ENCODE data around the gene FAIM2. TPM values are rescaled to one million over a fixed set of nuclear protein-coding genes. Genes with fewer than 3 reads are reported as not detected.
A peak's percentile ranks its signal among the peaks of the same experiment; 100 is the strongest.
"Not testable (repeated sequence)": the region's sequence is repeated elsewhere in the genome, so short reads cannot be mapped to it uniquely, and the experiment has no call there.

The FAIM2 gene
- total and polyA plus RNA-seq, 3 experiments from 2014 or later, result 0.39 to 0.72 (median 0.44) TPM

GRCh38 chr12:49882248-49882850, 21.4 kb downstream of the FAIM2 start:
- CTCF ChIA-PET, result interaction anchor here (1.9 kb wide), 1 partner anchor 15 kb away, joined by 6 read pairs; no protein-coding TSS in a partner anchor
- no peaks in the 10 kb centered on the region for H3K4me1 Mint-ChIP-seq
- Histone ChIP-seq H3K4me1 (ENCODE audit: insufficient read depth, low read length) (no peaks in the 10 kb centered on the region), H3K9me3 (ENCODE audit: low read length) (no peaks in the 10 kb centered on the region), H3K36me3 (ENCODE audit: insufficient read depth, low read length) (no peaks in the 10 kb centered on the region), H3K27ac (ENCODE audit: low read depth, low read length) (no peak overlapping the region), H3K4me3 (ENCODE audit: low read length) (no peak overlapping the region), H3K27me3 (ENCODE audit: insufficient read depth, low read length, poor library complexity, severe bottlenecking) (no peaks in the 10 kb centered on the region)
- H3K27me3 Mint-ChIP-seq, result peaks cover 6 to 19% of the 10 kb centered on the region in 2 donors
- no peak overlapping the region for H3K27ac Mint-ChIP-seq
- no peaks in the 10 kb centered on the region for H3K36me3 Mint-ChIP-seq
- no peak overlapping the region for H3K4me3 Mint-ChIP-seq
- POLR2A ChIA-PET, result no interaction called here
- H3K9me3 Mint-ChIP-seq, result no peaks in the 10 kb centered on the region
- no peak for DNase-seq

- Histone ChIP-seq H3K27me3 (ENCODE audit: insufficient read depth, low read length, poor library complexity, severe bottlenecking) (no peaks in the 10 kb centered on the region), H3K4me3 (ENCODE audit: low read length) (no peak overlapping the region), H3K27ac (ENCODE audit: low read depth, low read length) (no peak overlapping the region), H3K9me3 (ENCODE audit: low read length) (no peaks in the 10 kb centered on the region), H3K4me1 (ENCODE audit: insufficient read depth, low read length) (no peaks in the 10 kb centered on the region), H3K36me3 (ENCODE audit: insufficient read depth, low read length) (no peaks in the 10 kb centered on the region)
- CTCF ChIA-PET, result interaction anchor here (1.9 kb wide), 1 partner anchor 15 kb away, joined by 6 read pairs; no protein-coding TSS in a partner anchor
- Mint-ChIP-seq H3K36me3 (no peaks in the 10 kb centered on the region), H3K27ac (no peak overlapping the region), H3K4me1 (no peaks in the 10 kb centered on the region), H3K27me3 (peaks cover 1 to 12% of the 10 kb centered on the region in 2 donors), H3K4me3 (no peak overlapping the region), H3K9me3 (no peaks in the 10 kb centered on the region)
- POLR2A ChIA-PET, result no interaction called here
- DNase-seq, result no peak
Observed at GRCh38 chr12:49881415-49882247, 22.1 kb downstream of the FAIM2 start.

- H3K27me3 ChIP-seq (ENCODE audit: insufficient read depth, low read length, poor library complexity, severe bottlenecking), result no peaks in the 10 kb centered on the region
- no peaks in the 10 kb centered on the region for H3K36me3 Mint-ChIP-seq
- CTCF ChIA-PET, result interaction anchor here (1.9 kb wide), 1 partner anchor 14 kb away, joined by 6 read pairs; no protein-coding TSS in a partner anchor
- POLR2A ChIA-PET, result no interaction called here
- no peaks in the 10 kb centered on the region for H3K9me3 ChIP-seq (ENCODE audit: low read length)
- H3K4me3 Mint-ChIP-seq, result no peak overlapping the region
- no peaks in the 10 kb centered on the region for H3K4me1 Mint-ChIP-seq
- no peaks in the 10 kb centered on the region for H3K36me3 ChIP-seq (ENCODE audit: insufficient read depth, low read length)
- no peaks in the 10 kb centered on the region for H3K4me1 ChIP-seq (ENCODE audit: insufficient read depth, low read length)
- no peak overlapping the region for H3K4me3 ChIP-seq (ENCODE audit: low read length)
- H3K9me3 Mint-ChIP-seq, result no peaks in the 10 kb centered on the region
- H3K27ac Mint-ChIP-seq, result no peak overlapping the region
- peaks cover 0 to 12% of the 10 kb centered on the region in 2 donors for H3K27me3 Mint-ChIP-seq
- H3K27ac ChIP-seq (ENCODE audit: low read depth, low read length), result no peak overlapping the region
- no peak for DNase-seq
Observed at GRCh38 chr12:49880756-49881414, 22.8 kb downstream of the FAIM2 start.

GRCh38 chr12:49879065-49879464, 24.6 kb downstream of the FAIM2 start:
- DNase-seq; H3K27me3 ChIP-seq (ENCODE audit: insufficient read depth, low read length, poor library complexity, severe bottlenecking); CTCF ChIA-PET; H3K4me1 Mint-ChIP-seq; H3K4me1 ChIP-seq (ENCODE audit: insufficient read depth, low read length); H3K27me3 Mint-ChIP-seq; H3K4me3 Mint-ChIP-seq; H3K27ac ChIP-seq (ENCODE audit: low read depth, low read length); H3K9me3 Mint-ChIP-seq; H3K4me3 ChIP-seq (ENCODE audit: low read length); H3K36me3 ChIP-seq (ENCODE audit: insufficient read depth, low read length); H3K9me3 ChIP-seq (ENCODE audit: low read length); POLR2A ChIA-PET; H3K36me3 Mint-ChIP-seq: not testable (repeated sequence)
- peak overlapping the region in 1 of 8 donors; percentile 58 for H3K27ac Mint-ChIP-seq

- Histone ChIP-seq H3K9me3 (ENCODE audit: low read length) (no peaks in the 10 kb centered on the region), H3K27ac (ENCODE audit: low read depth, low read length) (no peak overlapping the region), H3K36me3 (ENCODE audit: insufficient read depth, low read length) (no peaks in the 10 kb centered on the region), H3K4me3 (ENCODE audit: low read length) (no peak overlapping the region), H3K4me1 (ENCODE audit: insufficient read depth, low read length) (no peaks in the 10 kb centered on the region), H3K27me3 (ENCODE audit: insufficient read depth, low read length, poor library complexity, severe bottlenecking) (no peaks in the 10 kb centered on the region)
- Mint-ChIP-seq H3K4me1 (no peaks in the 10 kb centered on the region), H3K27me3 (peaks cover 2 to 4% of the 10 kb centered on the region in 2 donors), H3K4me3 (no peak overlapping the region), H3K9me3 (no peaks in the 10 kb centered on the region), H3K27ac (peak overlapping the region in 1 of 8 donors; percentile 14), H3K36me3 (no peaks in the 10 kb centered on the region)
- no peak for DNase-seq
- POLR2A ChIA-PET, result no interaction called here
- CTCF ChIA-PET, result no interaction called here
Observed at GRCh38 chr12:49878021-49878420, 25.7 kb downstream of the FAIM2 start.

- H3K27me3 Mint-ChIP-seq, result peaks cover 4 to 5% of the 10 kb centered on the region in 2 donors
- Histone ChIP-seq H3K4me3 (ENCODE audit: low read length) (no peak overlapping the region), H3K4me1 (ENCODE audit: insufficient read depth, low read length) (no peaks in the 10 kb centered on the region), H3K9me3 (ENCODE audit: low read length) (no peaks in the 10 kb centered on the region), H3K36me3 (ENCODE audit: insufficient read depth, low read length) (no peaks in the 10 kb centered on the region), H3K27ac (ENCODE audit: low read depth, low read length) (no peak overlapping the region), H3K27me3 (ENCODE audit: insufficient read depth, low read length, poor library complexity, severe bottlenecking) (no peaks in the 10 kb centered on the region)
- ChIA-PET CTCF (no interaction called here), POLR2A (no interaction called here)
- H3K4me1 Mint-ChIP-seq, result no peaks in the 10 kb centered on the region
- no peaks in the 10 kb centered on the region for H3K9me3 Mint-ChIP-seq
- no peak overlapping the region for H3K27ac Mint-ChIP-seq
- H3K4me3 Mint-ChIP-seq, result no peak overlapping the region
- DNase-seq, result no peak
- H3K36me3 Mint-ChIP-seq, result no peaks in the 10 kb centered on the region
Observed at GRCh38 chr12:49877066-49877465, 26.6 kb downstream of the FAIM2 start.

GRCh38 chr12:49876070-49876469, 27.6 kb downstream of the FAIM2 start:
- Mint-ChIP-seq H3K27me3 (peaks cover 4 to 6% of the 10 kb centered on the region in 2 donors), H3K9me3 (no peaks in the 10 kb centered on the region), H3K36me3 (no peaks in the 10 kb centered on the region), H3K27ac (no peak overlapping the region), H3K4me1 (no peaks in the 10 kb centered on the region), H3K4me3 (no peak overlapping the region)
- Histone ChIP-seq H3K9me3 (ENCODE audit: low read length) (no peaks in the 10 kb centered on the region), H3K27me3 (ENCODE audit: insufficient read depth, low read length, poor library complexity, severe bottlenecking) (no peaks in the 10 kb centered on the region), H3K4me1 (ENCODE audit: insufficient read depth, low read length) (no peaks in the 10 kb centered on the region), H3K36me3 (ENCODE audit: insufficient read depth, low read length) (no peaks in the 10 kb centered on the region), H3K27ac (ENCODE audit: low read depth, low read length) (no peak overlapping the region), H3K4me3 (ENCODE audit: low read length) (no peak overlapping the region)
- ChIA-PET CTCF (no interaction called here), POLR2A (no interaction called here)
- DNase-seq, result no peak

- CTCF ChIA-PET, result no interaction called here
- Mint-ChIP-seq H3K27ac (no peak overlapping the region), H3K36me3 (no peaks in the 10 kb centered on the region), H3K4me3 (no peak overlapping the region), H3K27me3 (peaks cover 4 to 6% of the 10 kb centered on the region in 2 donors), H3K4me1 (no peaks in the 10 kb centered on the region), H3K9me3 (no peaks in the 10 kb centered on the region)
- no peaks in the 10 kb centered on the region for H3K9me3 ChIP-seq (ENCODE audit: low read length)
- no peak overlapping the region for H3K27ac ChIP-seq (ENCODE audit: low read depth, low read length)
- H3K4me1 ChIP-seq (ENCODE audit: insufficient read depth, low read length), result no peaks in the 10 kb centered on the region
- no peak for DNase-seq
- H3K4me3 ChIP-seq (ENCODE audit: low read length), result no peak overlapping the region
- H3K27me3 ChIP-seq (ENCODE audit: insufficient read depth, low read length, poor library complexity, severe bottlenecking), result no peaks in the 10 kb centered on the region
- POLR2A ChIA-PET, result no interaction called here
- no peaks in the 10 kb centered on the region for H3K36me3 ChIP-seq (ENCODE audit: insufficient read depth, low read length)
Observed at GRCh38 chr12:49875115-49875720, 28.5 kb downstream of the FAIM2 start.
